Activated CD4-positive, alpha-beta T cell treated with anti-CD3 and anti-CD28 coated beads, Interleukin-2, amount 50 U/mL, for 48 hours (primary cell): ENCODE results near the gene PLEKHA8.

Source experiments
- DNase-seq, 2 experiments: peaks; one replicate each; pipeline ENCODE4 v3.0.0-alpha.2; 2020

PLEKHA8 gene, protein sequence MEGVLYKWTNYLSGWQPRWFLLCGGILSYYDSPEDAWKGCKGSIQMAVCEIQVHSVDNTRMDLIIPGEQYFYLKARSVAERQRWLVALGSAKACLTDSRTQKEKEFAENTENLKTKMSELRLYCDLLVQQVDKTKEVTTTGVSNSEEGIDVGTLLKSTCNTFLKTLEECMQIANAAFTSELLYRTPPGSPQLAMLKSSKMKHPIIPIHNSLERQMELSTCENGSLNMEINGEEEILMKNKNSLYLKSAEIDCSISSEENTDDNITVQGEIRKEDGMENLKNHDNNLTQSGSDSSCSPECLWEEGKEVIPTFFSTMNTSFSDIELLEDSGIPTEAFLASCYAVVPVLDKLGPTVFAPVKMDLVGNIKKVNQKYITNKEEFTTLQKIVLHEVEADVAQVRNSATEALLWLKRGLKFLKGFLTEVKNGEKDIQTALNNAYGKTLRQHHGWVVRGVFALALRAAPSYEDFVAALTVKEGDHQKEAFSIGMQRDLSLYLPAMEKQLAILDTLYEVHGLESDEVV

DNA sequence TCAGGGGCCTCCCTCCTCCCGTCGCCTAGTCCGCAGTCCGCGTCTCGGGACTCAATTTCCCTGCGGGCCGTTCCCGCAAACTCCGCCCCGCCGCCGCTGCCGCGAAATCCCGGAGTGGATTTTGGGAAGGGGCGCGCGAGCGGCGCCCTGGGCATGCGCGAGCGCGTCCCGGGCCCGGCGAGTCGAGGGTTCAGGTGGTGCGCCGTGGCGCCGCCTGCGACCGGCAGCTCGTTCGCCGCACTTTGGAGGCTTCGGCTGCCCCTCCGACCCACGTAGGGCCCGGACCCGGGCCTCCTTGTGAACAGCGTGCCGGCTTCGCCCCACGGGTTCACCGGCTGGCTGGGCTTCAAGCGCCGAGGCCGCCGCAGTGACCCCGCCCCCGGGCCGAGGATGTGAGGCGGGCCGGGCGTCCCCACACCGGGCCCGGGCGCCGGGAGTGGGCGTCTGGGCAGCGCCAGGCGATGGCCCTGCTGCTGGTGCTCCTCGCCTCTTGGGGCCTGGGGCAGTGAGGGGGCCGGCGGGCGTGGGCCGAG, at the start of gene PLEKHA8:
TSS of gene PLEKHA8 (plus strand) at position 197 of the 533 bp plus-strand sequence. CDS start 351 bp downstream, outside the sequence.
- DNase-seq = peak; percentile 91

GRCh38 chr7:29980151-29980550, 48.1 kb upstream of the PLEKHA8 start:
- DNase-seq = no peak

- no peak for DNase-seq
Observed at GRCh38 chr7:29987083-29987482, 41.1 kb upstream of the PLEKHA8 start.

GRCh38 chr7:29987811-29988317, 40.3 kb upstream of the PLEKHA8 start:
- DNase-seq = no peak

- peak; percentile 10 to 25 for DNase-seq
Observed at GRCh38 chr7:29988424-29989256, 39.6 kb upstream of the PLEKHA8 start.

DNA sequence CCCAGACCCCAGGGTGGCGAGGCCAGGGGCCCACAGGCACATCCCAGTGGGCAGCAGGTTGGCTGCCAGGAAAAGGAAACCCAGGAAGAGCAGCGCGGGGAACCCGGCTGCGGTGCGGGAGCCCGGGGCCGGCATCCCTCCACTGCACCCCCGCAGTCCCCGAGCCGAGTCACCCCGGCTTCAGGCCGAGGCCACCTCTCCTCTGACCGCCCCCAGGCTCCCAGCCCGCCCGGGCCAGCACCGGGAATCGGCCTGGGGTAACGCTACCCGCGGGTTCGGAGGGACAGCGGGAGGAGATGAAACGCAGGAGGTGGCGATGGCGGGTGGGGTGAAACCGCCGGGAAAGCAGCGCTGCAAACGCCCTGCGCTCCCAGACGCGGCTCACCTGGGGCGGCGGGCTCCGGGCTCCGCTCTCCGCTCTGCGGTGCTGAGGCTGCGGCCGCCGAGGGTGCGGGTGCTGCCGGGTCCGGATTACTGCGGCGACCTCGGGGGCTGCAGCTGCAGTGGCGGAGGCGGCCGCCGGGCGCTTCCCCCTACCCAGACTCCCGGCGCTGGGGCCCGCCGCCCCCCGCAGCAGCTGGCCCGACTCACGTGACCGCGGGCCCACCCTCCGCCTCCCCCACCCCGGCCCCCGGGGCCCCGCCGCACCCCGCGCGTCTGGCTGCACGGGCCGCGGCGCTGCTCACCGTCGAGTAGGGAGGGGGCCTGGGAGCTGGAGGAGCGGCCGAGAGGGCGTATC, 38.8 kb upstream of the PLEKHA8 start, which contains the start of gene SCRN1:
TSS of gene SCRN1 (minus strand) at position 545 of the 739 bp plus-strand sequence. CDS start 20,734 bp downstream, outside the sequence.
- DNase-seq = peak; percentile 7 to 19

GRCh38 chr7:29990931-29991330, 37.3 kb upstream of the PLEKHA8 start:
- no peak for DNase-seq

- DNase-seq = no peak
Observed at GRCh38 chr7:29991937-29992336, 36.3 kb upstream of the PLEKHA8 start.

DNA sequence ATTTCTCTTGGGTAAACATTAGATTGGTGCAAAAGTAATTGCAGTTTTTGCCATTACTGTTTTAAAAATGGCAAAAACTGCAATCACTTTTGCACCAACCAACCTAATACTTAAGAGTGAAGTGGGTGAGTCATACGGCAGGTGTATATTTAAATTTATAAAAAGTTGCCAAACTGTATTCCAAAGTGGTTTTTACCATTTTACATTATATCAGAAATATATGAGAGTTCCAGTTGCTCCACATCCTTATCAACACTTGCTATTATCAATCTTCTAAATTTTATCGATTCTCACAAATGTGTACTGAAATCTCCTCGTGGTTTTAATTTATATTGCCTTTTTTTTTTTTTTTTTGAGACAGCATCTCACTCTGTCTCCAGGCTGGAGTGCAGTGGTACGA, 35.1 kb upstream of the PLEKHA8 start:
- DNase-seq = no peak

DNA sequence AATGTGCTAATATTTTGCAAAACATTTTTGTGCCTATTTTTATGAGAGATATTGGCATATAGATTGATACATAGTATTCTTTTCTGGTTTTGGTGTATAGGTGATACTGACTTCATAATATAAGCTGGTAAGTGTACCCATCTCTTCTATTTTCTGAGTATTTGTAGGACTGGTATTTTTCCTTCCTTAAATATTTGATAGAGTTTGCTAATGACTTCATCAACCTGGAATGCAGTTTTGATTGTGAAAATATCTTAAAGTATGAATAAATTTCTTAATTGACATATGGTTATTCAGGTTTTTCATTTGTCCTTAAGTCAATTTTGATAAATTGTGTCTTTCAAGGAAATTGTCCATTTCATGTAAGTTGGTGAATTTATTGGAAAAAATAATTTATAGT, 32.6 kb upstream of the PLEKHA8 start:
- no peak for DNase-seq

- DNase-seq = no peak
Observed at GRCh38 chr7:29996321-29996720, 31.9 kb upstream of the PLEKHA8 start.

DNA sequence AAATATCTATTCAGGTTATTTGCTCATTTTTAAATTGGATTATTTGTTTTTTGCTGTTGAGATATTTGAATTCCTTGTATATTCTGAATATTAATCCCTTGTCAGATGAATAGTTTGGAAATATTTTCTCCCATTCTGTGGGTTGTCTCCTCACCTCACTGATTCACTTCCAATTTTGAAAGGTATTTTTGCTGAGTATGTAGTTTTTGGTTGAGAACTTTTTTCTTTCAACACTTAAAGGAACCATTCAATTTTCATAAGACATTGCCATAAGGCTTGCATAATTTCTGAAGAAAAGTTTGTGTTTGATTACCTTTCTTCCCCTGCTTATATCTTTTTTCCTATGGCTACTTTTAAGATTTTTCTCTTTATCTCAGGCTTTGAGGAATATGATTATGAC, 29.7 kb upstream of the PLEKHA8 start:
- no peak for DNase-seq

DNA sequence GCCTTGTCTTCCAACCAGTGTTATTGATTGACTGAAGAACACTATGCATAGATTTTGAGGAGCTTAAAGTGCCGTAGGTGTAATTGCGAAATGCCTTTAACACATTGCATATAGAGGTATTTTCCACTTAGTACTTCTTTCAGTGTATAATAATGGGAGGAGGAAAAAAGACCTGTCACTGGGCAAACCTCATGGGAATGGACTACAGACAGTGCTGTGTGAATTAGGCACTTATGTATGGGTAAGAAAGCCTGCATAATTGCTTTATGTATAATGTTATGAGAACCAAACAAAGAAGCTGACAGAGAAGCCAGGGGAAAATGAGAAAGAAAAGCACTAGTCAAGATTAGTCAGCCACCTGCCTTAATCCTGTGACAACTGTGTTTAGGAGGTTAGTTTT, 26.2 kb upstream of the PLEKHA8 start:
- DNase-seq = no peak

- no peak for DNase-seq
Observed at GRCh38 chr7:30003098-30003497, 25.1 kb upstream of the PLEKHA8 start.

DNA sequence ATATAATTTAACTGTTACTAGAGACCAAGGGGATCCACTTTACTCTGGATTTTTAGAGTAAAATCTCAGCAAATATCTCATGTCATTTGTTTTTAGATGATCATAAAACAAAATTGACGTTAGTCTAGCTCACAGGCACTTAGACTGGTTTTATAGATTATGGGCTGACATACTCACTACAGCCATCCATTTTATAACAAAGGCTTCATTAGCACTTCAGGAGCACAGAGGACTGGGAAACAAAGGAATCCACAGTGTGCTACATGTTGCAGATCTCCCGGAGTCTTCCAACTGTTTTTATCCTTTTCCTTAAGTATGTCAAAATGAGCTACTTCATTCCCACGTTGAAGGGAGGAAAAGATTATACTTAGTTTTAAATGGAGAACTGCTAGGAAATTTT, 22.7 kb upstream of the PLEKHA8 start:
- no peak for DNase-seq

DNA sequence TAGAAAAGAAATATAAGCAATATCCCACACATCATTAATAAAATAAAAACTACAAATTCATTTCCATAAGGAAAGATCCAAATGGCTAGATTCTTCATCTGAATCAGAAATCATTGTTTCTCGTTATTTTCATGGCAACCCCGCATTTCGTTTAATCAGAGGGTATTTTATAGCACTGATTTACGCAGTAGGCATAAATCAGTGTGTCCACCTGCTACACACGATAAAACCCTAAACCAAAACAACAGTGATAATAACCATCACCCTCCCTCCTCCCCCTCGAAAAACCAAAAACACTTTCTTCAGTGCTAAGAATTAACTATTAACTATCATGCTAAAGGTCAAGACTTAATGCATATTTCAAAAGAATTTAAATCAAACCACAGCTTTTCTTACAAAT, 18.2 kb upstream of the PLEKHA8 start:
- DNase-seq = no peak

DNA sequence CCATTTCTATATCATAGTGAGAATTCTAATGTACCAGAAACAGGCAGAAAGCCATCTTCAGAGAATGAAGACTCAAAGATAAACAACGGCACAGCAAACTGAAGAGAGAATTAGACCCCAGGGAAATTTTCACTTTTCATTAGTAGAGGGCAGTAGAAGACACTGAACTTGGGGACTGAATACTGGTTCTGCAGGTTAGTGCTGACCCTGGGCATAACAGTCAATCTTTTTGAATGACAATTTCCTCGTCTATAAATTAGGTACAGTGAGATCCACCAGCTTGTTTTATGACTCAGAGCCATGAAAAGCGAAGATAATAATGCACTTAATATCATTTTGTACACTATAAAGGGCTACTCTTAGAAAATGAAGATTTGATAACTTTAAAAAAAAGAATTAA, 15.5 kb upstream of the PLEKHA8 start:
- DNase-seq = no peak

- no peak for DNase-seq
Observed at GRCh38 chr7:30018451-30018850, 9.8 kb upstream of the PLEKHA8 start.

GRCh38 chr7:30019387-30019786, 8.8 kb upstream of the PLEKHA8 start:
- no peak for DNase-seq

- no peak for DNase-seq
Observed at GRCh38 chr7:30019960-30020359, 8.3 kb upstream of the PLEKHA8 start.

DNA sequence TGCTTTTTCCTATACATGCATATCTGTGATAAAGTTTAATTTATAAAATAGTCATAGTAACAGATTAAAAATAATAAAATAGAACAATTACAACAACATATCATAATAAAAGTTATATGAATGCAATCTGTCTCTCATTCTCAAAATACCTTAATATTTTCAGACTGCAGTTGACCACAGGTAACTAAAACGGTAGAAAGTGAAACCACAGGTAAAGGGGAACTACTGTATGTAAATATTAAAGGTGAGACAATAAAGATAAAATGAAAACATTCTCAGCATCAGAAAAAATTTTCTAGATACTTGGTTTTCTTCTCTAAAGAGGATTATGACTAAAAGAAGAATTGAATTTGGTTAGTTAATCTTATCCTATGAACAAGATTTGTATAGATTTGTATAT, 7.7 kb upstream of the PLEKHA8 start:
- DNase-seq = no peak

DNA sequence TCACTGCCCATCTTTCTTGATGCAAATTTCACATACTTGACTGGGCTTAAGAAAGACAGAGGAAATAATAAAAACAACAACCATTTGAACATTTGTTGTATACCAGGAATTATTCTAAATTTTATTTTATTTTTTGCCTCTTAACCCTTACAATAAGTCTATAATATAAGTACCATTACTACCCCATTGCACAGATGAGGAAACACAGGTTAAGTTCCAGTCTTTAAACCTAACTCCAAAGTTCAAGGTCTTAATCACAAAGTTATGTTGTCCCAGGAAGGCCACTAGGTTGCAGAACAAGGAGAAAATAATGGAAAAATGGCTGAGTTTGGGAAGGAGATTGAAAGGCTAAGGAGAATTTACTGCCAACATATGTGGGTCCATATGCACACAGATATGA, 5.2 kb upstream of the PLEKHA8 start:
- DNase-seq = no peak
